AG20443 (cell line): Measurements from ENCODE around the gene AHRR.

Experiments used
- DNase-seq: peaks from one replicate; pipeline ENCODE4 v3.0.0; 2012; ENCODE audit warnings: low spot score, mixed read lengths

Gene AHRR

GRCh38 chr5:321726-322251 lies 275 bp downstream of the AHRR start:
- DNase-seq = peak; percentile 40

- DNase-seq = peak; percentile 84
Observed at GRCh38 chr5:322281-322941, 897 bp downstream of the AHRR start.

GRCh38 chr5:322942-323879 lies 1.7 kb downstream of the AHRR start:
- DNase-seq = peak; percentile 36

- DNase-seq = no peak
Observed at GRCh38 chr5:324736-325612, 3.5 kb downstream of the AHRR start.

GRCh38 chr5:326109-326508 lies 4.6 kb downstream of the AHRR start:
- no peak for DNase-seq

- DNase-seq = no peak
Observed at GRCh38 chr5:329121-329735, 7.7 kb downstream of the AHRR start.

GRCh38 chr5:329768-330167 lies 8.3 kb downstream of the AHRR start:
- no peak for DNase-seq

GRCh38 chr5:332843-333242 lies 11.3 kb downstream of the AHRR start:
- DNase-seq = no peak

- no peak for DNase-seq
Observed at GRCh38 chr5:333945-334344, 12.4 kb downstream of the AHRR start.

GRCh38 chr5:334903-335739 lies 13.6 kb downstream of the AHRR start:
- no peak for DNase-seq

GRCh38 chr5:335740-336038 lies 14.2 kb downstream of the AHRR start:
- DNase-seq = no peak

GRCh38 chr5:337563-338130 lies 16.1 kb downstream of the AHRR start:
- peak; percentile 40 for DNase-seq

- peak; percentile 16 for DNase-seq
Observed at GRCh38 chr5:342501-343460, 21.3 kb downstream of the AHRR start.

- peak; percentile 95 for DNase-seq
Observed at GRCh38 chr5:343461-344401, 22.2 kb downstream of the AHRR start.

GRCh38 chr5:344668-345067 lies 23.2 kb downstream of the AHRR start:
- no peak for DNase-seq

GRCh38 chr5:345404-346195 lies 24.1 kb downstream of the AHRR start:
- peak; percentile 75 for DNase-seq

- DNase-seq = no peak
Observed at GRCh38 chr5:346229-346935, 24.9 kb downstream of the AHRR start.
